ENCODE measurements around the gene ANAPC5.
"Not testable (repeated sequence)": the region's sequence is repeated elsewhere in the genome, so short reads cannot be mapped to it uniquely, and the experiment has no call there.

The ANAPC5 gene

GRCh38 chr12:121282072-121282742 lies 70.0 kb downstream of the ANAPC5 start:
- H3K36me3 ChIP-seq = peaks cover 0 to 4% (median 0%) of the 10 kb centered on the region in 3 donors
- TF ChIP-seq, protein P1, sequence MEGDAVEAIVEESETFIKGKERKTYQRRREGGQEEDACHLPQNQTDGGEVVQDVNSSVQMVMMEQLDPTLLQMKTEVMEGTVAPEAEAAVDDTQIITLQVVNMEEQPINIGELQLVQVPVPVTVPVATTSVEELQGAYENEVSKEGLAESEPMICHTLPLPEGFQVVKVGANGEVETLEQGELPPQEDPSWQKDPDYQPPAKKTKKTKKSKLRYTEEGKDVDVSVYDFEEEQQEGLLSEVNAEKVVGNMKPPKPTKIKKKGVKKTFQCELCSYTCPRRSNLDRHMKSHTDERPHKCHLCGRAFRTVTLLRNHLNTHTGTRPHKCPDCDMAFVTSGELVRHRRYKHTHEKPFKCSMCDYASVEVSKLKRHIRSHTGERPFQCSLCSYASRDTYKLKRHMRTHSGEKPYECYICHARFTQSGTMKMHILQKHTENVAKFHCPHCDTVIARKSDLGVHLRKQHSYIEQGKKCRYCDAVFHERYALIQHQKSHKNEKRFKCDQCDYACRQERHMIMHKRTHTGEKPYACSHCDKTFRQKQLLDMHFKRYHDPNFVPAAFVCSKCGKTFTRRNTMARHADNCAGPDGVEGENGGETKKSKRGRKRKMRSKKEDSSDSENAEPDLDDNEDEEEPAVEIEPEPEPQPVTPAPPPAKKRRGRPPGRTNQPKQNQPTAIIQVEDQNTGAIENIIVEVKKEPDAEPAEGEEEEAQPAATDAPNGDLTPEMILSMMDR (IDR thresholded peaks at IDR 0.05) = no peak
- peaks cover 0 to 27% (median 6%) of the 10 kb centered on the region in 4 donors for H3K4me1 ChIP-seq
- no peak overlapping the region for H3K4me3 ChIP-seq
- H3K27ac ChIP-seq = no peak overlapping the region
- no peaks in the 10 kb centered on the region for H3K27me3 ChIP-seq
- H3K9me3 ChIP-seq = no peaks in the 10 kb centered on the region
- no peak for DNase-seq
- intact Hi-C loops (cut with DNase I; ENCODE audit: low total_unique reads) = no loop called here

DNA sequence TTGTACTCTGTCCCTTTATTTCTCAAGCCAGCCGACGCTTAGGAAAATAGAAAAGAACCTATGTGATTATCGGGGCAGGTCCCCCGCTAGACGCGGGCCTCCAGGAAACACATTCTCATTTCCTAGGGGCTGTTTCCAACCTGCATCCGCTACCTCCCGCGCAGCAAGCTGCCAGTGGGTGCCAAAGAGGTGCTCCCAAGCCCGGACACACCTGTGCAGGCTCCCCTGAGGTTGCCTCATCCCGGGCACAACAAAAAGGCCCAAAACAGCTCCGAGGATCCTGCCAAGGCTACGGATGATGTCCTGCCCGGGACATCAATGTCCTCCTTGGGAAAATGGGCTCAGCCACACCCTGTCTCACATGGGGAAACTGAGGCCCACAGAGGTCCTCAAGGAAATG lies 71.1 kb downstream of the ANAPC5 start:
- H3K4me3 ChIP-seq; H3K9me3 ChIP-seq; H3K27ac ChIP-seq; DNase-seq; H3K36me3 ChIP-seq; intact Hi-C loops (cut with DNase I; ENCODE audit: low total_unique reads); H3K27me3 ChIP-seq: not testable (repeated sequence)
- peaks cover 0 to 27% (median 6%) of the 10 kb centered on the region in 4 donors for H3K4me1 ChIP-seq

- H3K36me3 ChIP-seq; H3K9me3 ChIP-seq; H3K4me3 ChIP-seq; intact Hi-C loops (cut with DNase I; ENCODE audit: low total_unique reads); H3K27ac ChIP-seq; DNase-seq; H3K27me3 ChIP-seq: not testable (repeated sequence)
- peaks cover 0 to 26% (median 6%) of the 10 kb centered on the region in 4 donors for H3K4me1 ChIP-seq
Observed at GRCh38 chr12:121280531-121280930, 71.7 kb downstream of the ANAPC5 start.

GRCh38 chr12:121279507-121279915 lies 72.7 kb downstream of the ANAPC5 start:
- Histone ChIP-seq H3K27me3 (no peaks in the 10 kb centered on the region), H3K4me3 (no peak overlapping the region), H3K9me3 (no peaks in the 10 kb centered on the region), H3K36me3 (peaks cover 0 to 8% (median 8%) of the 10 kb centered on the region in 3 donors), H3K27ac (peak overlapping the region in 1 of 2 donors; percentile 40), H3K4me1 (peaks cover 0 to 18% (median 6%) of the 10 kb centered on the region in 4 donors)
- intact Hi-C loops (cut with DNase I; ENCODE audit: low total_unique reads) = no loop called here
- TF ChIP-seq, protein P1 (IDR thresholded peaks at IDR 0.05) = no peak
- DNase-seq = peak in 1 of 2 donors; percentile 53

DNA sequence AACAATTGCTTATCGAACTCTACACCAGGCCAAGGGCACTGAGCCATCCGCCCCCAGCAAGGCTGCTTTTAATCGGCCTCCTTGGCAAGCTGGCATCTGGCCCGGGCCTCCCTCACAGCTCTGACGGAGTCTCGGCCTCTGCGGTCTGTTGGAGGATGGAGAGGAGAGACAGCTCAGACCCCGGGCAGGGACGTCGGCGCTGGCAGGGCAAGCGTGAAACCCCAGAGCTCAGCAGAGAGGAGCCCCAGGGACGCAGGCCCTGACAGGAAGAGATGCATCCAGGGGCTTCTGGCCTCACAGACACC lies 73.2 kb downstream of the ANAPC5 start:
- Histone ChIP-seq H3K4me3 (no peak overlapping the region), H3K9me3 (no peaks in the 10 kb centered on the region), H3K4me1 (peaks cover 0 to 13% (median 6%) of the 10 kb centered on the region in 4 donors), H3K27ac (peak overlapping the region in 1 of 2 donors; percentile 40), H3K27me3 (no peaks in the 10 kb centered on the region), H3K36me3 (peaks cover 0 to 13% (median 12%) of the 10 kb centered on the region in 3 donors)
- intact Hi-C loops (cut with DNase I; ENCODE audit: low total_unique reads) = no loop called here
- TF ChIP-seq, protein P1 (IDR thresholded peaks at IDR 0.05) = no peak
- no peak for DNase-seq

DNA sequence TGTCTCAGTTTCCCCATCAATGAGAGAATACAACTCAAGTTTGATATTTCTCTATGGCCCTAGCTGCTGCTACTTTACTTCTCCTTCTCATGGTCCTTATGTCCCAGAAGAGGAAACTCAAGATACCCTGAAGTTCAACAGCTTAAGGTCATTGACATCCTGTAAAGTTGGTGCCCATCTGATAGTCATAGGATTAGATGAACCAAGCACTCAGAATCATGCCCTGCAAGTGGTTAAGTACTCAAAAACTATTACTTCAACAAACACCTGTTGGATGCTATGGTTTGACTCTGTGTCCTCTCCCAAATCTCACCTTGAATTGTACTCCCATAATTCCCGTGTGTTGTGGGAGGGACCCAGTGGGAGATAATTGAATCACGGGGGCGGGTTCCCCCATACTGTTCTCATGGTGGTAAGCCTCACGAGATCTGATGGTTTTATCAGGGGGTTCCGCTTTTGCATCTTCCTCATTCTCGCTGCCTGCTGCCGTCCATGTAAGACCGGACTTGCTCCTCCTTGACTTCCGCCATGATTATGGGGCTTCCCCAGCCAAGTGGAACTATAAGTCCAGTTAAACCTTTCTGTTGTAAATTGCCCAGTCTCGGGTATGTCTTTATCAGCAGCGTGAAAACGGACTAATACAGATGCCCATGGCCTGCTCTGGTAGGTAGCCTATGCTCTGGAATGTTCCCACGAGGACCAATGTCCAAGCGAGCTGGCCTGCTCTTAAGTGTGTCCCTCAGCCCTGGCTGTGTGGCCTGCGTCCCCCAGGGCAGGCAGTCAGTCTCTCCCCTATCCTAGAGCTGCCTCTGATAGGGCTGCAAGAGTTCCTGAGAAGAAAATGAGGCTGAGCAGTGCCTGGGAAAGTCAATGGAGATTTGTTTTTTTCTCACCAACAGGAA lies 73.8 kb downstream of the ANAPC5 start:
- intact Hi-C loops (cut with DNase I; ENCODE audit: low total_unique reads) = no loop called here
- no peak for DNase-seq

More for the DNA sequence above, 73.8 kb downstream of the ANAPC5 start:
- Histone ChIP-seq H3K36me3 (peaks cover 0 to 19% (median 18%) of the 10 kb centered on the region in 3 donors), H3K4me1 (peaks cover 0 to 12% (median 6%) of the 10 kb centered on the region in 4 donors), H3K27ac (peak overlapping the region in 1 of 2 donors; percentile 40), H3K9me3 (no peaks in the 10 kb centered on the region), H3K4me3 (no peak overlapping the region), H3K27me3 (no peaks in the 10 kb centered on the region)
- TF ChIP-seq, protein P1 (IDR thresholded peaks at IDR 0.05) = no peak

Data from tibial artery (tissue), 4 donors.